CD4-positive, CD25-positive, alpha-beta regulatory T cell (primary cell): Measurements from ENCODE around the gene FOXK1. TPM values are rescaled to one million over a fixed set of nuclear protein-coding genes. Genes with fewer than 3 reads are reported as not detected.
"Not testable (repeated sequence)": the region's sequence is repeated elsewhere in the genome, so short reads cannot be mapped to it uniquely, and the experiment has no call there.

ENCODE experiments used
- ATAC-seq, 2 donors: fragments of 150-1000 bp; cut with Tn5 transposase; one replicate each; pipeline ENCODE4 v1.10.0; 2021; ENCODE audit warnings: low read depth in 2 of 2, moderate number of reproducible peaks in 2 of 2, moderate library complexity in 1 of 2
- DNase-seq, 3 donors: peaks; one replicate each; pipeline versions ENCODE4 v3.0.0 to v3.0.0-alpha.2; 2012 to 2022; ENCODE audit warnings: mixed read lengths in 1 of 3
- H3K27ac ChIP-seq: one replicate; pipeline ENCODE4 v1.7.0; 2013; ENCODE audit warnings: mild to moderate bottlenecking, low read length; ENCODE audit not compliant: insufficient read depth, poor library complexity, severe bottlenecking
- H3K27me3 ChIP-seq: one replicate; pipeline ENCODE4 v1.7.0; 2013; ENCODE audit warnings: low read length; ENCODE audit not compliant: control insufficient read depth, insufficient read depth
- H3K36me3 ChIP-seq: one replicate; pipeline ENCODE4 v1.7.0; 2013; ENCODE audit warnings: mild to moderate bottlenecking, low read length, moderate library complexity; ENCODE audit not compliant: control insufficient read depth, insufficient read depth
- H3K4me1 ChIP-seq: 2 replicates; pipeline ENCODE4 v1.7.0; 2013; ENCODE audit warnings: mild to moderate bottlenecking, low read length; ENCODE audit not compliant: insufficient read depth, control insufficient read depth, poor library complexity, severe bottlenecking
- H3K4me3 ChIP-seq: one replicate; pipeline ENCODE4 v1.7.0; 2013; ENCODE audit warnings: low read depth, mild to moderate bottlenecking, low read length, moderate library complexity
- H3K9me3 ChIP-seq, 2 experiments: 1 replicate in 1 of 2; 2 replicates in 1 of 2; pipeline ENCODE4 v1.7.0; 2013; ENCODE audit warnings: low read length in 2 of 2, mild to moderate bottlenecking in 1 of 2, moderate library complexity in 1 of 2; ENCODE audit not compliant: control insufficient read depth in 2 of 2
- H3K27ac Mint-ChIP-seq, 3 donors: one replicate each; pipeline ENCODE4 v1.8.0; 2020 to 2022; ENCODE audit warnings: mild to moderate bottlenecking in 3 of 3, mixed read lengths in 3 of 3, moderate library complexity in 2 of 3
- H3K27me3 Mint-ChIP-seq: one replicate; pipeline ENCODE4 v1.8.0; 2022; ENCODE audit warnings: mild to moderate bottlenecking, mixed read lengths
- H3K36me3 Mint-ChIP-seq: one replicate; pipeline ENCODE4 v1.8.0; 2020; ENCODE audit warnings: mixed read lengths
- H3K4me1 Mint-ChIP-seq, 4 donors: one replicate each; pipeline ENCODE4 v1.8.0; 2020 to 2022; ENCODE audit warnings: mixed read lengths in 4 of 4, mild to moderate bottlenecking in 1 of 4
- H3K4me3 Mint-ChIP-seq, 4 donors: one replicate each; pipeline ENCODE4 v1.8.0; 2020 to 2022; ENCODE audit warnings: mild to moderate bottlenecking in 4 of 4, mixed read lengths in 4 of 4, moderate library complexity in 3 of 4
- H3K9me3 Mint-ChIP-seq, 7 donors: one replicate each; pipeline ENCODE4 v1.8.0; 2020 to 2022; ENCODE audit warnings: mixed read lengths in 7 of 7, mild to moderate bottlenecking in 3 of 7, moderate library complexity in 2 of 7
- polyA plus RNA-seq, 4 donors: library from polyadenylated mRNA; unstranded; fragments of 300-500 nt; fragmentation: Illumina TruSeq; gene quantifications; one replicate each; pipeline ENCODE4 v1.2.3, GENCODE V29; 2021
- total RNA-seq: library from RNA; stranded (reverse); gene quantifications from one replicate; pipeline ENCODE4 v1.2.3, GENCODE V29; 2022

Gene FOXK1
- total and polyA plus RNA-seq, 5 donors from 2014 or later = 1.8 to 55.1 (median 2.7) TPM

DNA sequence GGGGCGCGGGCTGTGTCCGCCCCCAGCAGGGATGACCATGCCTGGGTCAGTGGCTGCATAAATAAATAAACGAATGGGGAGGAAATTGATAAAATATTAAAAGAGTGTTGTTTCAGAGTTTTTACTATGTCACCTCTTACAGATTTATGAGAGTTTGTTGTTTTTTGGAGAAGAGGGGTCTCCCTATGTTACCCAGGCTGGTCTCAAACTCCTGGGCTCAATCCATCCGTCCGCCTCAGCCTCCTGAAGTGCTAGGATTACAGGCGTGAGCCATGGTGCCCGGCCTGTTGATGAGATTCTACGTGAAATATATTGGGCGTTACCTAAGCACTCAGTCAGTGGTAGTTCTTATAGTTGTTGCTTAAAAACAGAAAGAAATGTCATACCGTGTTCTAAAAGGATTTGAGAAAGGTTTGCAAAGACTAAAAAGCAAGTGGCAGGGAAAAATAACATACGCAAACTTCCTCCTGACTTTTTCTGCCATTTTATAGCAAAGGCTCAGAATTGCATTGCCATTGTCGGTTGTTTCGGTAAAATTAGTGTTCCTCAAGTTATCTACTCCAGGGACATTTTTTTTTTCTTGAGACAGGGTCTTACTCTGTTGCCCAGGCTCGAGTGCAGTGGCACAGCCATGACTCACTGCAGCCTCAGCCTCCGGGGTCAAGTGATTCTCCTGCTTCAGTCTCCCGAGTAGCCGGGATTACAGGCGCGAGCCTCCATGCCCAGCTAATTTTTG, 39.5 kb upstream of the FOXK1 start:
- H3K4me3 ChIP-seq = peak overlapping the region; percentile 77
- Mint-ChIP-seq H3K27ac (peak overlapping the region; percentile 92 to 97 (median 96)), H3K36me3 (no peaks in the 10 kb centered on the region), H3K4me3 (peak overlapping the region; percentile 91 to 97 (median 93)), H3K9me3 (no peaks in the 10 kb centered on the region), H3K27me3 (peaks cover 5% of the 10 kb centered on the region), H3K4me1 (peaks cover 6 to 13% (median 9%) of the 10 kb centered on the region in 4 donors)
- ATAC-seq = no peak
- H3K27ac ChIP-seq = peak overlapping the region; percentile 85
- no peaks in the 10 kb centered on the region for H3K27me3 ChIP-seq
- no peaks in the 10 kb centered on the region for H3K9me3 ChIP-seq
- H3K36me3 ChIP-seq = no peaks in the 10 kb centered on the region
- DNase-seq = peak in 1 of 3 donors; percentile 40
- peaks cover 13% of the 10 kb centered on the region for H3K4me1 ChIP-seq

- H3K27me3 Mint-ChIP-seq, H3K9me3 Mint-ChIP-seq, H3K27me3 ChIP-seq, ATAC-seq, H3K4me3 ChIP-seq, H3K9me3 ChIP-seq, H3K27ac ChIP-seq, H3K36me3 ChIP-seq, DNase-seq, H3K36me3 Mint-ChIP-seq: not testable (repeated sequence)
- H3K4me1 ChIP-seq = peaks cover 13% of the 10 kb centered on the region
- Mint-ChIP-seq H3K27ac (peak overlapping the region in 1 of 3 donors; percentile 97), H3K4me1 (peaks cover 6 to 13% (median 9%) of the 10 kb centered on the region in 4 donors), H3K4me3 (peak overlapping the region in 3 of 4 donors; percentile 91 to 97 (median 92))
These were observed 39.0 kb upstream of the FOXK1 start for GRCh38 chr7:4643204-4643471.

GRCh38 chr7:4645246-4645645, 36.8 kb upstream of the FOXK1 start:
- Histone ChIP-seq H3K9me3 (no peaks in the 10 kb centered on the region), H3K4me3 (no peak overlapping the region), H3K4me1 (peaks cover 13% of the 10 kb centered on the region), H3K27me3 (no peaks in the 10 kb centered on the region), H3K36me3 (no peaks in the 10 kb centered on the region), H3K27ac (no peak overlapping the region)
- H3K27me3 Mint-ChIP-seq = no peaks in the 10 kb centered on the region
- H3K9me3 Mint-ChIP-seq = no peaks in the 10 kb centered on the region
- DNase-seq (no peak), ATAC-seq (no peak)
- H3K36me3 Mint-ChIP-seq = no peaks in the 10 kb centered on the region
- no peak overlapping the region for H3K27ac Mint-ChIP-seq
- H3K4me3 Mint-ChIP-seq = peak overlapping the region in 1 of 4 donors; percentile 15
- H3K4me1 Mint-ChIP-seq = peaks cover 6 to 12% (median 6%) of the 10 kb centered on the region in 4 donors

GRCh38 chr7:4648111-4648510, 34.0 kb upstream of the FOXK1 start:
- no peaks in the 10 kb centered on the region for H3K9me3 Mint-ChIP-seq
- H3K27ac Mint-ChIP-seq = no peak overlapping the region
- no peak overlapping the region for H3K4me3 Mint-ChIP-seq
- H3K27ac ChIP-seq = no peak overlapping the region
- ATAC-seq (no peak), DNase-seq (no peak)
- H3K4me3 ChIP-seq = no peak overlapping the region
- H3K9me3 ChIP-seq = no peaks in the 10 kb centered on the region
- H3K27me3 Mint-ChIP-seq = peaks cover 4% of the 10 kb centered on the region
- no peaks in the 10 kb centered on the region for H3K27me3 ChIP-seq
- no peaks in the 10 kb centered on the region for H3K4me1 ChIP-seq
- H3K36me3 Mint-ChIP-seq = peaks cover 4% of the 10 kb centered on the region
- H3K36me3 ChIP-seq = no peaks in the 10 kb centered on the region
- no peaks in the 10 kb centered on the region for H3K4me1 Mint-ChIP-seq

- Histone ChIP-seq H3K4me3 (no peak overlapping the region), H3K27me3 (no peaks in the 10 kb centered on the region), H3K36me3 (no peaks in the 10 kb centered on the region), H3K9me3 (no peaks in the 10 kb centered on the region), H3K4me1 (no peaks in the 10 kb centered on the region), H3K27ac (no peak overlapping the region)
- no peak overlapping the region for H3K27ac Mint-ChIP-seq
- no peaks in the 10 kb centered on the region for H3K9me3 Mint-ChIP-seq
- peaks cover 4% of the 10 kb centered on the region for H3K27me3 Mint-ChIP-seq
- H3K4me3 Mint-ChIP-seq = no peak overlapping the region
- H3K36me3 Mint-ChIP-seq = peaks cover 4% of the 10 kb centered on the region
- ATAC-seq = no peak
- no peaks in the 10 kb centered on the region for H3K4me1 Mint-ChIP-seq
- DNase-seq = no peak
These were observed 31.6 kb upstream of the FOXK1 start for GRCh38 chr7:4650433-4651047.

DNA sequence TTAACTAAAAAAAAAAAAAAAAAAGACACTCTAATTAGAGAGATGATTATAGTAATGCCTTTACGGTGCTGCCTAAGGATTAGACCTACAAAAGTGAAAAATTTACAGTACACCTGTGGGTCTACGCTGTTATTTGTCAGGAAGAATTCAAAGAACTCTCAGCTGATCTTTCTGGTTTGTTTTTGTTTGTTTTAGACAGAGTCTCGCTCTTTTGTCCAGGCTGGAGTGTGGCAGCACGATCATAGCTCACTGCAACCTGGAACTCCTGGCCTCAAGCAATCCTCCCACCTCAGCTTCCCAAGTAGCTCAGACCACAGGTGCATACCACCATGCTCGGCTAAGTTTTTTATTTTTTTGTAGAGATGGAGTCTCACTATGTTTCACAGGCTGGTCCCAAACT, 28.3 kb upstream of the FOXK1 start:
- Histone ChIP-seq H3K4me3 (no peak overlapping the region), H3K27ac (no peak overlapping the region), H3K9me3 (peaks cover 5 to 7% of the 10 kb centered on the region in 2 experiments), H3K27me3 (no peaks in the 10 kb centered on the region), H3K36me3 (no peaks in the 10 kb centered on the region), H3K4me1 (no peaks in the 10 kb centered on the region)
- peaks cover 0 to 9% (median 5%) of the 10 kb centered on the region in 7 donors for H3K9me3 Mint-ChIP-seq
- H3K4me1 Mint-ChIP-seq = no peaks in the 10 kb centered on the region
- DNase-seq (no peak), ATAC-seq (no peak)
- H3K27me3 Mint-ChIP-seq = peaks cover 4% of the 10 kb centered on the region
- H3K36me3 Mint-ChIP-seq = peaks cover 8% of the 10 kb centered on the region
- no peak overlapping the region for H3K4me3 Mint-ChIP-seq
- H3K27ac Mint-ChIP-seq = no peak overlapping the region

DNA sequence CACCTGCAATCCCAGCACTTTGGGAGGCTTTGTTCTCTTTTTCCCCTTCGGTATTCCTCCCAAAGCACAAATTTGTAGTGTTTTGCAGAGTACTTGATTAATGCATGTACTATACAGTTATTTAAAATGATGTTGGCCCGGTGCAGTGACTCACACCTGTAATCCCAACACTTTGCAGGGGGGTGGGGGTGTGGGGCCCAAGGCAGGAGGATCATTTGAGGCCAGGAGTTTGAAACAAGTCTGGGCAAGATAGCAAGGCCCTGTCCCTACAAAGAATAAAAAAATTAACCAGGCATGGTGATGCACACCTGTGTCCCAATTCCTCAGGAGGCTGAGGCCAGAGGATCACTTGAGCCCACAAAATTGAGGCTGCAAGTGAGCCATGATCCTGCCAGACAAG, 26.8 kb upstream of the FOXK1 start:
- Mint-ChIP-seq H3K4me1 (no peaks in the 10 kb centered on the region), H3K27ac (no peak overlapping the region), H3K36me3 (peaks cover 8% of the 10 kb centered on the region), H3K4me3 (no peak overlapping the region), H3K9me3 (peaks cover 3 to 21% (median 9%) of the 10 kb centered on the region in 7 donors), H3K27me3 (peaks cover 9% of the 10 kb centered on the region)
- Histone ChIP-seq H3K4me3 (no peak overlapping the region), H3K27me3 (no peaks in the 10 kb centered on the region), H3K36me3 (no peaks in the 10 kb centered on the region), H3K4me1 (no peaks in the 10 kb centered on the region), H3K9me3 (peaks cover 15 to 17% of the 10 kb centered on the region in 2 experiments), H3K27ac (no peak overlapping the region)
- no peak for ATAC-seq
- DNase-seq = no peak

GRCh38 chr7:4655896-4656295, 26.2 kb upstream of the FOXK1 start:
- no peak for ATAC-seq
- Mint-ChIP-seq H3K27ac (no peak overlapping the region), H3K4me3 (no peak overlapping the region), H3K9me3 (peaks cover 4 to 27% (median 11%) of the 10 kb centered on the region in 7 donors), H3K4me1 (no peaks in the 10 kb centered on the region), H3K27me3 (peaks cover 9% of the 10 kb centered on the region), H3K36me3 (peaks cover 8% of the 10 kb centered on the region)
- Histone ChIP-seq H3K4me1 (no peaks in the 10 kb centered on the region), H3K9me3 (peaks cover 16 to 23% of the 10 kb centered on the region in 2 experiments), H3K27ac (no peak overlapping the region), H3K27me3 (no peaks in the 10 kb centered on the region), H3K36me3 (no peaks in the 10 kb centered on the region), H3K4me3 (no peak overlapping the region)
- no peak for DNase-seq
